Measurements from ENCODE around the gene U2AF1. TPM values are rescaled to one million over a fixed set of nuclear protein-coding genes. Genes with fewer than 3 reads are reported as not detected.
"Not testable (repeated sequence)": the region's sequence is repeated elsewhere in the genome, so short reads cannot be mapped to it uniquely, and the experiment has no call there.

The U2AF1 gene
- total and polyA plus RNA-seq, 5 donors, result 8.1 to 42.8 (median 18.4) TPM

GRCh38 chr21:43076643-43077042 lies 30.7 kb downstream of the U2AF1 start:
- H3K4me3 ChIP-seq (ENCODE audit: low read length); H3K4me1 ChIP-seq (ENCODE audit: control insufficient read depth, insufficient read depth, low read length); H3K9me3 ChIP-seq (ENCODE audit: control insufficient read depth, low read length); H3K27me3 ChIP-seq (ENCODE audit: control insufficient read depth, insufficient read depth); H3K27ac ChIP-seq (ENCODE audit: low read length); intact Hi-C loops (cut with DNase I): not testable (repeated sequence)
- peak in 2 of 3 donors; percentile 4 to 49 for DNase-seq
- 4% methylated on average over 14 of the region's 28 CpGs for WGBS
- ATAC-seq, result peak; percentile 42 to 49

- peak; percentile 13 to 17 for ATAC-seq
- H3K27me3 ChIP-seq (ENCODE audit: control insufficient read depth, insufficient read depth); H3K27ac ChIP-seq (ENCODE audit: low read length); H3K9me3 ChIP-seq (ENCODE audit: control insufficient read depth, low read length); DNase-seq; H3K4me1 ChIP-seq (ENCODE audit: control insufficient read depth, insufficient read depth, low read length); intact Hi-C loops (cut with DNase I); H3K4me3 ChIP-seq (ENCODE audit: low read length): not testable (repeated sequence)
- no CpG with 5 or more reads among the region's 77 CpGs for WGBS
Observed at GRCh38 chr21:43076023-43076637, 31.2 kb downstream of the U2AF1 start.

- H3K4me3 ChIP-seq (ENCODE audit: low read length); H3K4me1 ChIP-seq (ENCODE audit: control insufficient read depth, insufficient read depth, low read length); H3K27ac ChIP-seq (ENCODE audit: low read length); intact Hi-C loops (cut with DNase I); H3K9me3 ChIP-seq (ENCODE audit: control insufficient read depth, low read length); H3K27me3 ChIP-seq (ENCODE audit: control insufficient read depth, insufficient read depth); DNase-seq: not testable (repeated sequence)
- WGBS, result no CpG with 5 or more reads among the region's 84 CpGs
- peak; percentile 64 to 66 for ATAC-seq
Observed at GRCh38 chr21:43075170-43076022, 32.0 kb downstream of the U2AF1 start, which contains the start of gene CBS. CBS (minus strand) TSS chr21:43075835; CDS start chr21:43072193, 3,642 bp downstream.

GRCh38 chr21:43074401-43075169 lies 32.8 kb downstream of the U2AF1 start:
- ATAC-seq, result peak in 1 of 2 donors; percentile 24
- intact Hi-C loops (cut with DNase I); H3K27me3 ChIP-seq (ENCODE audit: control insufficient read depth, insufficient read depth); H3K9me3 ChIP-seq (ENCODE audit: control insufficient read depth, low read length); H3K4me3 ChIP-seq (ENCODE audit: low read length); H3K27ac ChIP-seq (ENCODE audit: low read length); DNase-seq; H3K4me1 ChIP-seq (ENCODE audit: control insufficient read depth, insufficient read depth, low read length): not testable (repeated sequence)
- WGBS, result no CpG with 5 or more reads among the region's 74 CpGs

- WGBS, result no CpG with 5 or more reads among the region's 11 CpGs
- H3K27me3 ChIP-seq (ENCODE audit: control insufficient read depth, insufficient read depth); ATAC-seq; H3K4me3 ChIP-seq (ENCODE audit: low read length); DNase-seq; intact Hi-C loops (cut with DNase I); H3K9me3 ChIP-seq (ENCODE audit: control insufficient read depth, low read length); H3K27ac ChIP-seq (ENCODE audit: low read length); H3K4me1 ChIP-seq (ENCODE audit: control insufficient read depth, insufficient read depth, low read length): not testable (repeated sequence)
Observed at GRCh38 chr21:43072742-43073141, 34.6 kb downstream of the U2AF1 start.

- ATAC-seq; H3K27me3 ChIP-seq (ENCODE audit: control insufficient read depth, insufficient read depth); DNase-seq; H3K27ac ChIP-seq (ENCODE audit: low read length); H3K9me3 ChIP-seq (ENCODE audit: control insufficient read depth, low read length); intact Hi-C loops (cut with DNase I); H3K4me3 ChIP-seq (ENCODE audit: low read length); H3K4me1 ChIP-seq (ENCODE audit: control insufficient read depth, insufficient read depth, low read length): not testable (repeated sequence)
- WGBS, result 100% methylated on average over 1 of the region's 10 CpGs
Observed at GRCh38 chr21:43069682-43070081, 37.7 kb downstream of the U2AF1 start.

GRCh38 chr21:43068065-43068464 lies 39.3 kb downstream of the U2AF1 start:
- H3K4me3 ChIP-seq (ENCODE audit: low read length); ATAC-seq; H3K27me3 ChIP-seq (ENCODE audit: control insufficient read depth, insufficient read depth); H3K4me1 ChIP-seq (ENCODE audit: control insufficient read depth, insufficient read depth, low read length); H3K27ac ChIP-seq (ENCODE audit: low read length); DNase-seq; H3K9me3 ChIP-seq (ENCODE audit: control insufficient read depth, low read length); intact Hi-C loops (cut with DNase I): not testable (repeated sequence)
- WGBS, result 86% methylated on average over 4 of the region's 12 CpGs

- intact Hi-C loops (cut with DNase I); H3K27me3 ChIP-seq (ENCODE audit: control insufficient read depth, insufficient read depth); ATAC-seq; H3K4me1 ChIP-seq (ENCODE audit: control insufficient read depth, insufficient read depth, low read length); H3K9me3 ChIP-seq (ENCODE audit: control insufficient read depth, low read length); H3K27ac ChIP-seq (ENCODE audit: low read length); H3K4me3 ChIP-seq (ENCODE audit: low read length): not testable (repeated sequence)
- DNase-seq, result peak in 1 of 3 donors; percentile 3
- 86% methylated on average over 8 of the region's 12 CpGs for WGBS
Observed at GRCh38 chr21:43066690-43067089, 40.7 kb downstream of the U2AF1 start.

- H3K9me3 ChIP-seq (ENCODE audit: control insufficient read depth, low read length); H3K4me3 ChIP-seq (ENCODE audit: low read length); H3K27ac ChIP-seq (ENCODE audit: low read length); intact Hi-C loops (cut with DNase I); H3K4me1 ChIP-seq (ENCODE audit: control insufficient read depth, insufficient read depth, low read length); H3K27me3 ChIP-seq (ENCODE audit: control insufficient read depth, insufficient read depth): not testable (repeated sequence)
- ATAC-seq (peak in 1 of 2 donors; percentile 43), DNase-seq (peak in 2 of 3 donors; percentile 5 to 39)
- 94% methylated on average over 16 of the region's 30 CpGs for WGBS
Observed at GRCh38 chr21:43065991-43066390, 41.4 kb downstream of the U2AF1 start.

GRCh38 chr21:43064265-43064917 lies 43.0 kb downstream of the U2AF1 start:
- ATAC-seq; H3K27ac ChIP-seq (ENCODE audit: low read length); DNase-seq; H3K9me3 ChIP-seq (ENCODE audit: control insufficient read depth, low read length); H3K4me1 ChIP-seq (ENCODE audit: control insufficient read depth, insufficient read depth, low read length); H3K27me3 ChIP-seq (ENCODE audit: control insufficient read depth, insufficient read depth); intact Hi-C loops (cut with DNase I); H3K4me3 ChIP-seq (ENCODE audit: low read length): not testable (repeated sequence)
- WGBS, result no CpG with 5 or more reads among the region's 22 CpGs

All from right cardiac atrium (tissue), 5 donors.